HCT116 (cell line): ENCODE results near the gene DDX19B. TPM values are rescaled to one million over a fixed set of nuclear protein-coding genes. Genes with fewer than 3 reads are reported as not detected.

ENCODE experiments used
- ATAC-seq: fragments of 200-7000 bp; cut with Tn5 transposase; 2 replicates; pipeline ENCODE4 v1.9.1; 2020; ENCODE audit warnings: mild to moderate bottlenecking, moderate library complexity
- BruUV-seq: library from RNA; stranded (reverse); fragments of 400-500 nt; replicated peaks from 2 replicates; lab custom pipeline; 2021; lab: Mats Ljungman, UMichigan
- CTCF ChIA-PET: fragments of 300-600 bp; sonication (Branson Sonifier 250); formaldehyde crosslinking; loops from one replicate; lab custom pipeline; 2021; ENCODE audit warnings: antibody characterized with exemption; lab: Charles Lee
- POLR2A ChIA-PET: fragments of 300-600, 350-600 bp; sonication (Branson Sonifier 250); formaldehyde crosslinking; loops from one replicate; lab custom pipeline; 2021; ENCODE audit warnings: antibody characterized with exemption; lab: Charles Lee
- RAD21 ChIA-PET, 2 experiments: fragments of 300-600 bp; sonication (Branson Sonifier 250); formaldehyde crosslinking; loops; one replicate each; lab custom pipeline; 2023; ENCODE audit warnings: low total read pairs in 2 of 2; ENCODE audit not compliant: uncharacterized antibody in 2 of 2, unreplicated experiment in 2 of 2, low non-redundant PET in 1 of 2; lab: Charles Lee
- DNase-seq: peaks from one replicate; pipeline ENCODE4 v3.0.0-alpha.2; 2010; ENCODE audit warnings: low read depth, low spot score
- H2AFZ ChIP-seq: fragments of 200-600 bp; shearing (Covaris generic), sonication (generic); 2 replicates; pipeline ENCODE4 v1.6.1; 2017; ENCODE audit warnings: low read depth, mixed run types, mixed read lengths, antibody characterized with exemption, low read length; ENCODE audit not compliant: poor library complexity, severe bottlenecking
- H3K27ac ChIP-seq: 2 replicates; pipeline ENCODE4 v1.5.1; 2012; ENCODE audit warnings: low read depth, low read length
- H3K27me3 ChIP-seq: fragments of 200-600 bp; sonication (generic); 2 replicates; pipeline ENCODE4 v1.6.1; 2016; ENCODE audit warnings: mixed run types, low read length, mixed read lengths; ENCODE audit not compliant: insufficient read depth
- H3K36me3 ChIP-seq, 2 experiments: fragments of 200-500 bp in 1 of 2; fragments of 200-600 bp in 1 of 2; sonication (Bioruptor generic) in 1 of 2; sonication (generic) in 1 of 2; 2 replicates each; pipeline versions ENCODE4 v1.5.1 to v1.6.1; 2014 to 2016; ENCODE audit warnings: low read length in 2 of 2, inconsistent platforms in 1 of 2, mixed read lengths in 1 of 2, mixed run types in 1 of 2; ENCODE audit not compliant: insufficient read depth in 2 of 2, control insufficient read depth in 1 of 2
- H3K4me1 ChIP-seq, 2 experiments: fragments of 200-600 bp in 1 of 2; sonication (generic) in 1 of 2; 2 replicates each; pipeline versions ENCODE4 v1.5.1 to v1.6.1; 2012 to 2017; ENCODE audit warnings: low read length in 2 of 2, inconsistent platforms in 1 of 2, mild to moderate bottlenecking in 1 of 2, mixed read lengths in 1 of 2, mixed run types in 1 of 2, moderate library complexity in 1 of 2; ENCODE audit not compliant: insufficient read depth in 2 of 2, control insufficient read depth in 1 of 2
- H3K4me2 ChIP-seq: fragments of 200-600 bp; sonication (generic); 2 replicates; pipeline ENCODE4 v1.6.1; 2017; ENCODE audit warnings: mixed run types, low read length, mixed read lengths
- H3K4me3 ChIP-seq, 2 experiments: fragments of 200-600 bp in 1 of 2; sonication (generic) in 1 of 2; replicated peaks in 1 of 2; 2 replicates each; pipeline ENCODE4 v1.5.1; 2011 to 2016; ENCODE audit warnings: low read length in 2 of 2, control low read depth in 1 of 2, low read depth in 1 of 2, mild to moderate bottlenecking in 1 of 2, mixed read lengths in 1 of 2, mixed run types in 1 of 2
- H3K79me2 ChIP-seq: fragments of 200-600 bp; sonication (generic); 2 replicates; pipeline ENCODE4 v1.6.1; 2017; ENCODE audit warnings: mild to moderate bottlenecking, mixed run types, low read length, moderate library complexity, mixed read lengths; ENCODE audit not compliant: insufficient read depth
- H3K9ac ChIP-seq: fragments of 200-600 bp; sonication (generic); 2 replicates; pipeline ENCODE4 v1.6.1; 2016; ENCODE audit warnings: low read length, mixed read lengths
- H3K9me2 ChIP-seq: fragments of 200-600 bp; sonication (generic), shearing (Covaris generic); 2 replicates; pipeline ENCODE4 v1.6.1; 2017; ENCODE audit warnings: mixed run types, mild to moderate bottlenecking, moderate library complexity; ENCODE audit not compliant: insufficient read depth
- H3K9me3 ChIP-seq, 2 experiments: fragments of 200-500 bp in 1 of 2; fragments of 200-600 bp in 1 of 2; sonication (Bioruptor generic) in 1 of 2; sonication (generic) in 1 of 2; 2 replicates each; pipeline ENCODE4 v1.6.1; 2014 to 2017; ENCODE audit warnings: low read length in 2 of 2, mixed read lengths in 2 of 2, inconsistent platforms in 1 of 2, low read depth in 1 of 2, mild to moderate bottlenecking in 1 of 2, mixed run types in 1 of 2, moderate library complexity in 1 of 2; ENCODE audit not compliant: control insufficient read depth in 1 of 2, insufficient read depth in 1 of 2
- H4K20me1 ChIP-seq: fragments of 200-600 bp; sonication (generic), shearing (Covaris generic); 2 replicates; pipeline ENCODE4 v1.6.1; 2017; ENCODE audit warnings: mixed run types, mild to moderate bottlenecking, moderate library complexity; ENCODE audit not compliant: insufficient read depth
- CBX3 ChIP-seq: IDR thresholded peaks from 2 replicates; pipeline ENCODE4 v1.6.1; 2012; ENCODE audit warnings: low read depth
- ELF1 ChIP-seq: IDR thresholded peaks from 2 replicates; pipeline ENCODE4 v1.6.1; 2012; ENCODE audit warnings: low read depth, borderline replicate concordance
- EZH2 ChIP-seq: fragments of 200-600 bp; sonication (generic); IDR thresholded peaks from 2 replicates; pipeline ENCODE4 v1.6.1; 2017; ENCODE audit warnings: antibody characterized with exemption, mixed run types
- EZH2phosphoT487 ChIP-seq: fragments of 200-600 bp; IDR thresholded peaks from 2 replicates; pipeline ENCODE4 v1.6.1; 2018; ENCODE audit warnings: antibody characterized with exemption, borderline replicate concordance
- FOSL1 ChIP-seq: IDR thresholded peaks from 2 replicates; pipeline ENCODE4 v1.6.1; 2012; ENCODE audit warnings: low read depth
- JUND ChIP-seq: IDR thresholded peaks from 2 replicates; pipeline ENCODE4 v1.6.1; 2012
- POLR2A ChIP-seq: IDR thresholded peaks from 2 replicates; pipeline ENCODE4 v1.7.0; 2011; ENCODE audit warnings: borderline replicate concordance; ENCODE audit not compliant: insufficient read depth, insufficient read length; ENCODE audit errors: extremely low read depth
- POLR2AphosphoS5 ChIP-seq: IDR thresholded peaks from 2 replicates; pipeline ENCODE4 v1.6.1; 2011; ENCODE audit warnings: mild to moderate bottlenecking, low read depth, low read length, moderate library complexity
- RAD21 ChIP-seq: IDR thresholded peaks from 2 replicates; pipeline ENCODE4 v1.6.1; 2012; ENCODE audit warnings: low read depth, mild to moderate bottlenecking
- SIN3A ChIP-seq: IDR thresholded peaks from 2 replicates; pipeline ENCODE4 v1.6.1; 2012; ENCODE audit warnings: low read depth
- SP1 ChIP-seq: IDR thresholded peaks from 2 replicates; pipeline ENCODE4 v1.6.1; 2012; ENCODE audit warnings: low read depth
- SRF ChIP-seq: IDR thresholded peaks from 2 replicates; pipeline ENCODE4 v1.6.1; 2012; ENCODE audit warnings: low read depth
- YY1 ChIP-seq: IDR thresholded peaks from 2 replicates; pipeline ENCODE4 v1.6.1; 2011; ENCODE audit warnings: low read length, low read depth, moderate library complexity, mild to moderate bottlenecking; ENCODE audit not compliant: insufficient replicate concordance; ENCODE audit errors: extremely low read depth
- ZFX ChIP-seq: fragments of 450-650 bp; IDR thresholded peaks from 2 replicates; pipeline ENCODE4 v1.6.1; 2017
- ZNF274 ChIP-seq: fragments of 200-500 bp; sonication (Bioruptor generic); IDR thresholded peaks from 2 replicates; pipeline ENCODE4 v1.6.1; 2014; ENCODE audit warnings: mild to moderate bottlenecking, low read depth, low read length, inconsistent platforms
- intact Hi-C: fragments of 100-400 bp; cut with micrococcal nuclease; formaldehyde crosslinking; loops from 2 replicates; pipeline ENCODE4 v1.10.0; 2022
- total RNA-seq: library from RNA; stranded (reverse); gene quantifications from one replicate; pipeline ENCODE4 v1.2.1, GENCODE V29; 2021; ENCODE audit not compliant: unreplicated experiment
- TF ChIP-seq, protein P1 (sequence below): IDR thresholded peaks from 2 replicates; pipeline ENCODE4 v1.6.1; 2012
- TF ChIP-seq, protein P2 (sequence below): IDR thresholded peaks from 2 replicates; pipeline ENCODE4 v1.6.1; 2012

DDX19B gene
- total RNA-seq, 1 experiment from 2014 or later: 36.6 TPM

DNA sequence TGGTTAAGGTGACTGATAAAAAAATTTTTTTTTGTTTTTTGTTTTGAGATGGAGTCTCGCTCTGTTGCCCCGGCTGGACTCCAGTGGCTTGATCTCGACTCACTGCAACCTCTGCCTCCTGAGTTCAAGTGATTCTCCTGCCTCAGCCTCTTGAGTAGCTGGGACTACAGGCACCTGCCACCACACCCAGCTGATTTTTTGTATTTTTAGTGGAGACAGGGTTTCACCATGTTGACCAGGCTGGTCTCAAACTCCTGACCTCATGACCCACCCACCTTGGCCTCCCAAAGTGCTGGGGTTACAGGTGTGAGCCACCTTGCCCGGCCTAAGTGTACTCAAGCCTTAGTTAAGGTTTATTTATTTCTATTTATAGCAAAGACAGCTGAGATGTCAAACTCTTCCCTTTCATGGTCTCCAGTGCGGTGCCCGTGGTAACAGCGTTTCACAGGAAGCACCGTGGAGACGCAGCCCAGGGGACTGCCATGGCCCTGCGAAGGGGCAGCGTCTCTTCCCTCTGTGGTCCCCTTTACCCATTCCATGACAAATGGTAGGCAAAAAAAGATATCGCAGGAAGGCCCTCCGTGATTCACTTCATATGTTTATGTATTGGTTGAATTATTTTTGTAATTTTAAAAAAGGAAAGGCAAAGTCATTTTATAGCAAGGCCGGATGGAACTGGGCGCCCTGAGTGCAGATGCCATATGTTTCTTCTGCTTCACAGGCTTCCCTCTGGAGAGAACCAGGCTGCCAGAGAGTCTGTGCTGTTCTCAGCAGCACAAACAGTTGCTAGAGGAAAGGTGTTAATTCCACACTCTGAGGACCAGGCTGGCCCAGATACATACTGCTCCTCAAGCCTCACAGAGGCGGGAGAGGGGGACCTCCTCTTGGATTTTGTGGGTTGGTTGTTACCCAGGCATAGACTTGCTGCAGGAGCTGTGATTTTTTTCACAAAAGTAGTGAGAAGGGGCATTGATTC, 76.9 kb downstream of the DDX19B start:
- H3K9me3 ChIP-seq: no peaks in the 10 kb centered on the region
- H3K4me2 ChIP-seq: no peak overlapping the region
- RAD21 ChIA-PET: no interaction called here
- TF ChIP-seq SIN3A (no peak), ELF1 (no peak), POLR2AphosphoS5 (no peak), SRF (no peak), JUND (no peak), EZH2phosphoT487 (no peak), ZNF274 (no peak), EZH2 (no peak), SP1 (no peak), POLR2A (no peak), FOSL1 (no peak), YY1 (no peak), RAD21 (no peak), CBX3 (no peak), ZFX (no peak)
- TF ChIP-seq, protein P1, sequence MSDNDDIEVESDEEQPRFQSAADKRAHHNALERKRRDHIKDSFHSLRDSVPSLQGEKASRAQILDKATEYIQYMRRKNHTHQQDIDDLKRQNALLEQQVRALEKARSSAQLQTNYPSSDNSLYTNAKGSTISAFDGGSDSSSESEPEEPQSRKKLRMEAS: no peak
- TF ChIP-seq, protein P2, sequence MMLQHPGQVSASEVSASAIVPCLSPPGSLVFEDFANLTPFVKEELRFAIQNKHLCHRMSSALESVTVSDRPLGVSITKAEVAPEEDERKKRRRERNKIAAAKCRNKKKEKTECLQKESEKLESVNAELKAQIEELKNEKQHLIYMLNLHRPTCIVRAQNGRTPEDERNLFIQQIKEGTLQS: no peak
- TF ChIP-seq, all 23 proteins: peak for 0
- H3K79me2 ChIP-seq: peaks cover 19% of the 10 kb centered on the region
- no TSS peak for BruUV-seq
- no peak overlapping the region for H3K4me3 ChIP-seq
- intact Hi-C loops: no loop called here
- H4K20me1 ChIP-seq: no peaks in the 10 kb centered on the region
- no peak overlapping the region for H3K27ac ChIP-seq
- no peak for DNase-seq
- ChIA-PET POLR2A (interaction anchor here (1.0 kb wide), 1 partner anchor 9 kb away, joined by 4 read pairs; no protein-coding TSS in a partner anchor), CTCF (no interaction called here)
- no peaks in the 10 kb centered on the region for H3K27me3 ChIP-seq
- peaks cover 4 to 12% of the 10 kb centered on the region in 2 experiments; a peak in 3 of 4 replicates for H3K4me1 ChIP-seq
- no peak overlapping the region for H3K9ac ChIP-seq
- H2AFZ ChIP-seq: no peak overlapping the region
- no peak for ATAC-seq
- H3K9me2 ChIP-seq: no peaks in the 10 kb centered on the region
- peaks cover 11 to 30% of the 10 kb centered on the region in 2 experiments; a peak in 3 of 4 replicates for H3K36me3 ChIP-seq
